SK-N-DZ (cell line): ENCODE measurements around the gene FKBP11.
"Not testable (repeated sequence)": the region's sequence is repeated elsewhere in the genome, so short reads cannot be mapped to it uniquely, and the experiment has no call there.

Experiments
- DNase-seq: peaks from one replicate; pipeline ENCODE4 v3.0.0-alpha.2; 2015; ENCODE audit warnings: low spot score

The FKBP11 gene

DNA sequence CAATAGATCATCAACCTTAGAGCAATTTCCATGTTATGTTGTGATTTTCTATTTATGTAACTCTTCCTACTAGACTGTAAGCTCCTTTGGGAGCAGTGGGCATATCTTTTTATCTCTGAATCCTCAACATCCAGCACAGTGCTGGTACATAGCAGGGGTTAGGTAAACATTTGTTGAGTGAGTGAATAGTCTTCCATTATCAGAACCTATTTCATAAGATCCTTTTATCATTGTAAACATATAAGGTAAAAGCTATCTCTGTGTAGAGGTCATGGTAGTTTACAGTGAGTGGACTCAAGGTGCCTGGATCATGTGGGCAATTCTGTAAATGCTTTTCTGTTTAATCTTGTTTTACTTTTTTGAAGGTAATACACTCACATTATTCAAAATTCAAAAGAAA lies 15.1 kb downstream of the FKBP11 start:
- DNase-seq = no peak

DNA sequence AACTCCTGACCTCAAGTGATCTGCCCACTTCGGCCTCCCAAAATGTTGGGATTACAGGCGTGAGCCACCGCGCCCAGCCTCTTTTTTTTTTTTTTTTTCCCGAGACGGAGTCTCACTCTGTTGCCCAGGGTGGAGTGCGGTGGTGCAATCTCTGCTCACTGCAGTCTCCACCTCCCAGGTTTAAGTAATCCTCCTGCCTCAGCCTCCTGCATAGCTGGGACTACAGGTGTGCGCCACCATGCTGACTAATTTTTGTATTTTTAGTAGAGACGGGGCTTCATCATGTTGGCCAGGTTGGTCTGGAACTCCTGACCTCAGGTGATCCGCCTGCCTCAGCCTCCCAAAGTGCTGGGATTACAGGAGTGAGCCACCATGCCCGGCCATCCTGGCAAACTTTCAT lies 15.6 kb downstream of the FKBP11 start:
- not testable (repeated sequence) for DNase-seq

DNA sequence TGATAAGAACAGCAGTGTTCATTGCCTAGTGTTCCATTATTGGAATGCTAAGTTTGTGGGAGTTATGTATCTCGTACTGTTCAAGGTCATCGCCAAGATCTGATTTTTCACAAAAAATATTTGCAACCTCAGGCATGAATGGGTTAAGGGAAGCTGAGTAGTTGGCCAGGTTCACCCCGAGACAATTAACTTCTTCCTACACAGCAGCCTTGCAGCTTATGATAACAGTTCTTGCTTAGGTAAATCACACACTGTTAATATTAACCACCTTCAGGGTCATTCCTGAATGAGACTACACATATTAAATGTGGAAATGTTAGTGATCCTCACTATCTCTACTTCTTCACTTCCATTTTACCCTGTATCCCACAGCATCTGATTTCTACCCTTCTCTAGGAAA lies 18.0 kb downstream of the FKBP11 start:
- DNase-seq = no peak

- peak; percentile 83 for DNase-seq
These were observed 21.3 kb downstream of the FKBP11 start for GRCh38 chr12:48903982-48904411.

- DNase-seq = no peak
These were observed 21.8 kb downstream of the FKBP11 start for GRCh38 chr12:48903363-48903981.

DNA sequence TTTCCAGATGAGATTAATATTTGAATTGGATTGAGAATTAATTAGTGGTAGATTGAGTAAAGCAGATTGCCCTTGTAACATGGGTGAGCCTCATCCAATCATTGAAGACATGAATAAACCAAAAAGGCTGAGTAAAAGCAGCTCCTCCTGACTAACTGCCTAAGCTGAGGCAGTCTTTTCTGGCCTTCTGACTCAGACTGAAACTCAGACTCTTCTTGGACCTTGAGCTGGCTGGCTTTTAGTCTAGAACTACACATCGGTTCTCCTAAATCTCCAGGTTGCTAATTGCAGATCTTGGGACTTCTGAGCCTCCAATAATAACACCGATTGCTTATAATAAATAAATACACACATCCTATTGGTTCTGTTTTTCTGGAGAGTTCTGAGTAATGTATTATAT lies 24.0 kb downstream of the FKBP11 start:
- DNase-seq = no peak

DNA sequence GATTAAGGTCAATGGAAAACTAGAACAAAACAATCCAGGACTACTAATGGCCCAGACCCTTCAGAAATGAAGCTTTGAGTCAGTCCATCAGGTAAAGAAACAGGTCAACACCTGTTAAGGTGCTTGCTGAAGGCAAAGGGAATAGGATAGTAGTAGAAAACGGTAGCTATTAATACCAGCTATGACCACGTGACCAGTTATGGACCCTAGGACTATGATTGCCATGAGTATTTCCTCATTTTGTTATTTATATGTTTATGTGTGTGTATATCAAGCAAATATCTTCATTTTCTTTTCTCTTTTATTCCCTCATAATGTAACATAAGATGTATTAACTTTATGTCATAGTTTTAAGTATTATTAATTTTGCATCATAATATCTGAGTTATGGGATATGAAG lies 25.6 kb downstream of the FKBP11 start:
- no peak for DNase-seq

- DNase-seq = no peak
These were observed 31.0 kb downstream of the FKBP11 start for GRCh38 chr12:48894271-48894670.

- DNase-seq = peak; percentile 73
These were observed 34.5 kb downstream of the FKBP11 start for GRCh38 chr12:48890657-48891418.

GRCh38 chr12:48889679-48890078 lies 35.6 kb downstream of the FKBP11 start:
- DNase-seq = no peak

DNA sequence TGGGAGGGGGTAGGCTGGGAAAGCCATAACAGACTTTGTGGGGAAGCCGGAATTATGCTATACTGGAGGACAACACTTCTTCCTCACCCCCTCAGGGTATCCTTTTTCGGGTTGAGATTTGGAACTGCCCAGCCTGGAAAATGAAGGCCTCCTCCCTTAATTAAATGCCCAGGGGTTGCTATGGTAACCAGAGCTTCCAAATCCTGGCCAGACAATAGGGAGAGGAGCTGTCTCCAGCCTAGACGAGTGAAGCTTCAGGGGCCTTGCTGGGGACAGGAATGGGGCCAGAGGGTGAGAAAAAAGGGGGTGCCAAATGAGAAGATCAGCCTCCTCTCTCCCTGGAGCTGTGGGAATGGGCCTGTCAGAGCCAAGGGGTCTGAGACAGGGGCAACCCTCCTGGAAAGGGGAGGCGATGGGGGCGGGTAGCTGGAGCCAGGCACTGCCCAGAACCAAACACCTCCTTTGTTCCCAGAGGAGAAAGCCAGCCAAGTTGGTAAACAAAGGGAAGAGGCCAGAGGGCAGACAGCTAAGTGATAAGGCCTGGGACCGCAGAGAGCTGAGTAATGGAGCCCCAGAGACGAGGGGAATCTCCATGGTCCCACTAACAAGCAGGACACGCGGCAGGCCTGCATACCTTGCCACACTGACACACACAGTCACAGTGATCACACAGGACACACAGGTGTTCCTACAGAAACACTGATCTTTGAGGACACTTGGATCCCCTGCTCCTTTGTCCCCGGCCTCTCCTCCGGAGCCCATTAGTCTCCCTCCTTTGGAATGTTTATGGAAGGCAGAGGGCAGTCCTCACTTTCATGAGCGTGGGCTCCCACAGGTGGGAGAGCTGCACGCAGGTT lies 41.8 kb downstream of the FKBP11 start:
- peak; percentile 56 for DNase-seq

GRCh38 chr12:48882972-48883304 lies 42.4 kb downstream of the FKBP11 start:
- no peak for DNase-seq

- no peak for DNase-seq
These were observed 43.0 kb downstream of the FKBP11 start for GRCh38 chr12:48882315-48882687.

DNA sequence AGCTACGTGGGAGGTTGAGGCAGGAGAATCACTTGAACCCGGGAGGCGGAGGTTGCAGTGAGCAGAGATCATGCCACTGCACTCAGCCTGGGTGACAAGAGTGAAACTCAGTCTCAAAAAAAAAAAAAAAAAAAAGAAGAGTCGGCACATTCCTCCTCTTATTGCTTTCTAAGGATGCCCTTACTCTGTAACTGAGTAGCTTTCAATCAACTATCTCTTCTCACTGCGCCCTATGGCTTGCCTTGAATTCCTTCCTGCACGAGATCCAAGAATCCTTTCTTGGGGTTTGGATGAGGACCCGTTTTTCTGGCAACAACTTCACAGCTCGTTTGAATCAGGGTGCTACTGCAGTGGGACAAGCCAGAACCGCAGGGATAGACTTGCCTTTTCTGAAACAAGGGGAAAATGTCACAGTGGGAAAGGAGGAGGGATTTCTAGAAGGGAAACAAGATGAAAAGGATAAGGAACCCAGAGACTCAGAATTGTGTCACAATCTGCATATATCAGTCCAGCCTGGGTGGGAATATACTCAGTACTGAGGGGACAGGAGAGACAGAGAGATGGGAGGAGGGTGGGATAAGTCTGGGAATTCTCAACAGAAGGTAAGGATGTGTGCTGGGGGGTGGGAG lies 43.5 kb downstream of the FKBP11 start:
- no peak for DNase-seq

DNA sequence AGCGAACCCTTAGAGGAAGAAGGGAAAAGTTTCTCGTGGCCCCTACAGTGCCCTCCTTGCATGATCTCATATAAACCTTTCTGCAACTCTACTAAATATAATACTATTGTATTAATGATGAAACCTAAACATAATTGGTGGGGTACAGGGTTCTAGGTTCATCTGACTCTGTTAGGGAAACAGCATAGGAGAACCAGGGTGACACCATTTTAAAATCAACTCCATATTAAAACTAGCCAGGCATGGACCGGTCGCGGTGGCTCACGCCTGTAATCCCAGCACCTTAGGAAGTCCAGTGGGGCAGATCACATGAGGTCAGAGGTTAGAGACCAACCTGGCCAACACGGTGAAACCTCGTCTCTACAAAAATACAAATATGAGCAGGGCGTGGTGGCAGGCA lies 44.6 kb downstream of the FKBP11 start:
- DNase-seq = no peak

- DNase-seq = no peak
These were observed 46.7 kb downstream of the FKBP11 start for GRCh38 chr12:48878548-48878947.

DNA sequence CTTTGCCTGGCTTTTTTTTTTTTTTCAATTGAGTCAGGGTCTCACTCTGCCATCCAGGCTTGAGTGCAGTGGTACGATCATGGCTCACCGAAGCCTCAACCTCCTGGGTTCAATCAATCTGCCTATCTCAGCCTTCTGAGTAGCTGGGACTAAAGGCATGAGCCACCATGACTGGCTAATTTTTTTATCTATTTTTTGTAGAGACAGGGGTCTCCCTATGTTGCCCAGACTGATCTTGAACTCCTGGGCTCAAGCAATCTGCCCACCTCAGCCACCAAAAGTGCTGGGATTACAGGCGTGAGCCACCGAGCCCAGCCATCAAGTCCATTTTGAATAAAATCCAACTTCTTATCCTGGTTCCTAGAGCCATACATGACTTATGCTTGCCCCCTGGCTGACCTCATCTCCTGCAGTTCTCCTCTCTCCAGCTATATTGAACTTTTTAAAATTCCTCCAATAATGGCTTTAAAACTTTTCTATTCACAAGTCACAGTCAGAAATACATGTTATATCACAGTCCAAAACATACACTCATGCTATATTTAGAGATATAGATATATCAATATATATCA lies 49.3 kb downstream of the FKBP11 start:
- no peak for DNase-seq

GRCh38 chr12:48873534-48873933 lies 51.8 kb downstream of the FKBP11 start:
- DNase-seq = not testable (repeated sequence)

GRCh38 chr12:48873096-48873495 lies 52.2 kb downstream of the FKBP11 start:
- no peak for DNase-seq
